Measurements from ENCODE around the gene SELENOI.

DNA sequence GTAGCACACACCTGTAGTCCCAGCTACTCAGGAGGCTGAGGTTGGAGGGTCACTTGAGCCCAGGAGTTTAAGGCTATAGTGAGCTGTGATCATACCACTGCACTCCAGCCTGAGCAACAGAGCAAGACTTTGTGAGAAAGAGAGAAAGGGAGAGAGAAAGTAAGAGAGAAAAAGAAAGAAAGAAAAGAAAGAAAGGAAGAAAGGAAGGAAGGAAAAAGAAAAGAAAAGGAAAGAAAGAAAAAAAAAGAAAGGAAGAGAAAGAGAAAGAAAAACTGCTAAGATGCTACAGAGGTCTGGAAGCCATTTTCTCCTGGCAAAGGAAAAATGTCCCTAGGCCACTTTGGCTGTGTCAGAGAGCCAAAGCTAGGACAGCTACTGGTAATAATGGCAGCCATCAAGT lies 86.4 kb downstream of the SELENOI start:
- TF ChIP-seq, protein P1, sequence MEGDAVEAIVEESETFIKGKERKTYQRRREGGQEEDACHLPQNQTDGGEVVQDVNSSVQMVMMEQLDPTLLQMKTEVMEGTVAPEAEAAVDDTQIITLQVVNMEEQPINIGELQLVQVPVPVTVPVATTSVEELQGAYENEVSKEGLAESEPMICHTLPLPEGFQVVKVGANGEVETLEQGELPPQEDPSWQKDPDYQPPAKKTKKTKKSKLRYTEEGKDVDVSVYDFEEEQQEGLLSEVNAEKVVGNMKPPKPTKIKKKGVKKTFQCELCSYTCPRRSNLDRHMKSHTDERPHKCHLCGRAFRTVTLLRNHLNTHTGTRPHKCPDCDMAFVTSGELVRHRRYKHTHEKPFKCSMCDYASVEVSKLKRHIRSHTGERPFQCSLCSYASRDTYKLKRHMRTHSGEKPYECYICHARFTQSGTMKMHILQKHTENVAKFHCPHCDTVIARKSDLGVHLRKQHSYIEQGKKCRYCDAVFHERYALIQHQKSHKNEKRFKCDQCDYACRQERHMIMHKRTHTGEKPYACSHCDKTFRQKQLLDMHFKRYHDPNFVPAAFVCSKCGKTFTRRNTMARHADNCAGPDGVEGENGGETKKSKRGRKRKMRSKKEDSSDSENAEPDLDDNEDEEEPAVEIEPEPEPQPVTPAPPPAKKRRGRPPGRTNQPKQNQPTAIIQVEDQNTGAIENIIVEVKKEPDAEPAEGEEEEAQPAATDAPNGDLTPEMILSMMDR (IDR thresholded peaks at IDR 0.05): no peak
- no peak for TF ChIP-seq POLR2A (IDR thresholded peaks at IDR 0.05)
- TF ChIP-seq EP300 (IDR thresholded peaks at IDR 0.05): no peak
